HL-60 (cell line): ENCODE measurements around the gene LDB3.

Source experiments
- REST ChIP-seq: IDR thresholded peaks from 2 replicates; pipeline ENCODE4 v1.6.1; 2012; ENCODE audit warnings: low read depth; ENCODE audit not compliant: insufficient replicate concordance
- TF ChIP-seq, protein P1 (sequence below): IDR thresholded peaks from one replicate; pipeline ENCODE4 v1.5.1; 2011; ENCODE audit warnings: low read length, control low read depth, inconsistent platforms; ENCODE audit not compliant: insufficient read depth

DNA sequence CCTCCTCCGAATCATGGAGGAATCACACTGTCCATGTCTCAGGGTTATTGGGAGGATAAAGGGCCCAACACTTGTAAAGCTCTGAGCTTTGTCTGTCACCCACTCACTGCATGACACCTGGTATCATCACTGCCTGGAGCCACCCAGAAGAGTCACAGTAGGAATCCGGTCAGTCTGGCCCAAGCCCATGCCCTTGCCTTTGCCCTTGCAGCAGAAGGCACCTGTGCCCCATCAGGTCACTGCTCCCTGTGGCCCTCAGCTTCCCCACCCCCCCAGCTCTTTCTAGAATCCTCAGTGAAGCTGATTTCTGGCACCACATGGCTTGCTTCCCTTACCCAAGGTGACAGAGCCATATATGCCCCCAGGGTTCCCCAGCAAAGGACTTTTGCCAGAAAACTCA is 14.4 kb downstream of the LDB3 start:
- TF ChIP-seq, protein P1, sequence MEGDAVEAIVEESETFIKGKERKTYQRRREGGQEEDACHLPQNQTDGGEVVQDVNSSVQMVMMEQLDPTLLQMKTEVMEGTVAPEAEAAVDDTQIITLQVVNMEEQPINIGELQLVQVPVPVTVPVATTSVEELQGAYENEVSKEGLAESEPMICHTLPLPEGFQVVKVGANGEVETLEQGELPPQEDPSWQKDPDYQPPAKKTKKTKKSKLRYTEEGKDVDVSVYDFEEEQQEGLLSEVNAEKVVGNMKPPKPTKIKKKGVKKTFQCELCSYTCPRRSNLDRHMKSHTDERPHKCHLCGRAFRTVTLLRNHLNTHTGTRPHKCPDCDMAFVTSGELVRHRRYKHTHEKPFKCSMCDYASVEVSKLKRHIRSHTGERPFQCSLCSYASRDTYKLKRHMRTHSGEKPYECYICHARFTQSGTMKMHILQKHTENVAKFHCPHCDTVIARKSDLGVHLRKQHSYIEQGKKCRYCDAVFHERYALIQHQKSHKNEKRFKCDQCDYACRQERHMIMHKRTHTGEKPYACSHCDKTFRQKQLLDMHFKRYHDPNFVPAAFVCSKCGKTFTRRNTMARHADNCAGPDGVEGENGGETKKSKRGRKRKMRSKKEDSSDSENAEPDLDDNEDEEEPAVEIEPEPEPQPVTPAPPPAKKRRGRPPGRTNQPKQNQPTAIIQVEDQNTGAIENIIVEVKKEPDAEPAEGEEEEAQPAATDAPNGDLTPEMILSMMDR = no peak
- no peak for TF ChIP-seq REST
